ENCODE measurements around the gene MAPK11. TPM values are rescaled to one million over a fixed set of nuclear protein-coding genes. Genes with fewer than 3 reads are reported as not detected.

MAPK11 gene
- total RNA-seq, 1 donor from 2014 or later = 131 TPM

DNA sequence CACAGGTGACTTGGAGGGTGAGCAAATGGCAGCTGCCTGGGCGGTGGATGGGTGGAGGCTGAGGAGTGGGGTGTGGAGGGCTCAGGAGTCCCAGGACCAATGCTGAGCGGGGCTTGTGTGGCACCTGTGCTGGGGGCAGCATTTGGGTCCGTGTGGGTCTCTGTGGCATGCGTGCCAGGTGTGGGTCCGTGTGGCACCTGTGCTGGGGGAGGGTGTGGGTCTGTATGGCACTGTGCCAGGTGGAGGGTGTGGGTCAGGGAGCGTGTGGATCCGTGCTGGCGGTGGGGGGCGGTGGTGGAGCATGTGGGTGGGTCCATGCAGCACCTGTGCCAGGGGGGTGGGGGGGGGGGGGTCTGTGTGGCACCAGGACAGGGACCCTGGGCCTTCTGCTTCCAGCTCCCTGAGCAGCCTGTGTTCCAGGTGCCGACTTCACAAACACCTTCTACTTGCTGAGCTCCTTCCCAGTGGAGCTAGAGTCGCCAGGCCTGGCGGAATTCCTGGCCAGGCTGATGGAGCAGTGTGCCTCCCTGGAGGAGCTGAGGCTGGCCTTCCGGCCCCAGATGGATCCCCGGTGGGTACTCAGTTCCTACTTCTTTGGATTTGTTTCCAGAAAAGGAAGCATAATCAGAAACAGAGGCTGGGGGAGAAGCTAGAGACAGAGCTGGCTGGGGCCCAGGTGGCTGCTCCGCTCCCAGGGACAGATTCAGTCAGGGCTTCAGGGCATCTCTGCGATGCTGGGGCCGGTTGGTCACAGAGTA is 54.7 kb downstream of the MAPK11 start:
- H3K27ac Mint-ChIP-seq (ENCODE audit: unreplicated experiment) = no peak overlapping the region
- H3K36me3 Mint-ChIP-seq (ENCODE audit: unreplicated experiment) = peaks cover 18% of the 10 kb centered on the region

More for the DNA sequence above, 54.7 kb downstream of the MAPK11 start:
- no peak overlapping the region for H3K4me3 Mint-ChIP-seq (ENCODE audit: unreplicated experiment)
- H3K9me3 Mint-ChIP-seq (ENCODE audit: unreplicated experiment) = peaks cover 10% of the 10 kb centered on the region
- no peaks in the 10 kb centered on the region for H3K4me1 Mint-ChIP-seq (ENCODE audit: low read depth, unreplicated experiment)
- TF ChIP-seq, protein P1, sequence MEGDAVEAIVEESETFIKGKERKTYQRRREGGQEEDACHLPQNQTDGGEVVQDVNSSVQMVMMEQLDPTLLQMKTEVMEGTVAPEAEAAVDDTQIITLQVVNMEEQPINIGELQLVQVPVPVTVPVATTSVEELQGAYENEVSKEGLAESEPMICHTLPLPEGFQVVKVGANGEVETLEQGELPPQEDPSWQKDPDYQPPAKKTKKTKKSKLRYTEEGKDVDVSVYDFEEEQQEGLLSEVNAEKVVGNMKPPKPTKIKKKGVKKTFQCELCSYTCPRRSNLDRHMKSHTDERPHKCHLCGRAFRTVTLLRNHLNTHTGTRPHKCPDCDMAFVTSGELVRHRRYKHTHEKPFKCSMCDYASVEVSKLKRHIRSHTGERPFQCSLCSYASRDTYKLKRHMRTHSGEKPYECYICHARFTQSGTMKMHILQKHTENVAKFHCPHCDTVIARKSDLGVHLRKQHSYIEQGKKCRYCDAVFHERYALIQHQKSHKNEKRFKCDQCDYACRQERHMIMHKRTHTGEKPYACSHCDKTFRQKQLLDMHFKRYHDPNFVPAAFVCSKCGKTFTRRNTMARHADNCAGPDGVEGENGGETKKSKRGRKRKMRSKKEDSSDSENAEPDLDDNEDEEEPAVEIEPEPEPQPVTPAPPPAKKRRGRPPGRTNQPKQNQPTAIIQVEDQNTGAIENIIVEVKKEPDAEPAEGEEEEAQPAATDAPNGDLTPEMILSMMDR (IDR thresholded peaks at IDR 0.05; ENCODE audit: partially characterized antibody, unreplicated experiment) = no peak
- peaks cover 20% of the 10 kb centered on the region for H3K27me3 Mint-ChIP-seq (ENCODE audit: unreplicated experiment)
- no peak for DNase-seq

Other genes with a start within 250 kb of the MAPK11 start
- gene TTLL8, start 212.1 kb downstream of the MAPK11 start, total RNA-seq (ENCODE audit: unreplicated experiment) = not detected
- gene MLC1, start 185.0 kb downstream of the MAPK11 start, total RNA-seq (ENCODE audit: unreplicated experiment) = not detected
- 0.34 TPM for gene MOV10L1, start 180.4 kb downstream of the MAPK11 start, total RNA-seq (ENCODE audit: unreplicated experiment)
- gene PANX2, start 99.6 kb downstream of the MAPK11 start, total RNA-seq (ENCODE audit: unreplicated experiment) = 1.8 TPM
- gene TRABD, start 84.5 kb downstream of the MAPK11 start, total RNA-seq (ENCODE audit: unreplicated experiment) = 31.3 TPM
- 23.9 TPM for gene SELENOO, start 69.4 kb downstream of the MAPK11 start, total RNA-seq (ENCODE audit: unreplicated experiment)
- gene TUBGCP6, start 25.4 kb downstream of the MAPK11 start, total RNA-seq (ENCODE audit: unreplicated experiment) = 51.0 TPM
- 88.2 TPM for gene HDAC10, start 19.1 kb downstream of the MAPK11 start, total RNA-seq (ENCODE audit: unreplicated experiment)
- 88.5 TPM for gene MAPK12, start 8.7 kb downstream of the MAPK11 start, total RNA-seq (ENCODE audit: unreplicated experiment)
- gene PLXNB2, start 37.3 kb upstream of the MAPK11 start, total RNA-seq (ENCODE audit: unreplicated experiment) = 95.2 TPM
- 32.1 TPM for gene DENND6B, start 56.6 kb upstream of the MAPK11 start, total RNA-seq (ENCODE audit: unreplicated experiment)
- 122 TPM for gene PPP6R2, start 72.9 kb upstream of the MAPK11 start, total RNA-seq (ENCODE audit: unreplicated experiment)
- 206 TPM for gene SBF1, start 204.7 kb upstream of the MAPK11 start, total RNA-seq (ENCODE audit: unreplicated experiment)
- 37.6 TPM for gene ADM2, start 211.2 kb upstream of the MAPK11 start, total RNA-seq (ENCODE audit: unreplicated experiment)
- gene MIOX, start 216.5 kb upstream of the MAPK11 start, total RNA-seq (ENCODE audit: unreplicated experiment) = 4.0 TPM
- 62.2 TPM for gene LMF2, start 237.3 kb upstream of the MAPK11 start, total RNA-seq (ENCODE audit: unreplicated experiment)
- 52.9 TPM for gene NCAPH2, start 237.8 kb upstream of the MAPK11 start, total RNA-seq (ENCODE audit: unreplicated experiment)

Data from glutamatergic neuron (in vitro differentiated cells).